ENCODE measurements around the gene ITPR3. TPM values are rescaled to one million over a fixed set of nuclear protein-coding genes. Genes with fewer than 3 reads are reported as not detected.
A peak's percentile ranks its signal among the peaks of the same experiment; 100 is the strongest.

Gene ITPR3
- total and polyA plus RNA-seq, 2 of the 13 experiments (the other 11 are each of a cell fraction or from before 2014, with no cell fraction given), result 3.8 to 21.4 TPM

DNA sequence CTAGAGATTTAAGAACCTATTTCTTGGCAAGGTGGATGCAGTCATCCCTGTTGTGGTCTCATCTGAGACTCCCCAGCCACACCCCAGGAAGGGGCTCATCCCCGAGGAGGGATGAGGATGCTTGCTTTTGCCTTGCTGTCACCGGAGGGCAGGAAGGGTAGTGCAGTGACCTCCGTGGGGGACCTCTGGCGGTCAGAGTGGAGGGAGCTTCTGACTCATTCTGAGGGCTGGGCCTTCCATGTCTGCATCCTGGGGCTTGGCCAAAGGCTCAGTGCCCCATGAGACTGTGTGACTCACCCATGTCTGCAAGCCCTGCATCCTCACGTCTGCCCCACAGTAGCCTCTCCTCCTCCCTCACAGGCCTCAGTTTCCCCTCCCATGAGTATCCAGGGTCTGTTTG lies 51.7 kb downstream of the ITPR3 start (continued):
- TF ChIP-seq IKZF1 (IDR thresholded peaks at IDR 0.05) (no peak), TBX3 (IDR thresholded peaks at IDR 0.05; ENCODE audit: borderline replicate concordance) (no peak), PLRG1 (conservative IDR thresholded peaks at IDR 0.05) (no peak), ZNF256 (CRISPR knock-in tag; conservative IDR thresholded peaks at IDR 0.05) (no peak), REL (CRISPR knock-in tag; conservative IDR thresholded peaks at IDR 0.05) (no peak), THAP11 (CRISPR knock-in tag; IDR thresholded peaks at IDR 0.05) (peak; percentile 24; the same call in 1 of the 2 replicates), KDM4B (CRISPR knock-in tag; IDR thresholded peaks at IDR 0.05) (no peak), ZNF614 (CRISPR knock-in tag; IDR thresholded peaks at IDR 0.05; ENCODE audit: borderline replicate concordance) (no peak), MLLT10 (CRISPR knock-in tag; IDR thresholded peaks at IDR 0.05) (no peak), PITX1 (CRISPR knock-in tag; IDR thresholded peaks at IDR 0.05) (no peak), ZNF337 (CRISPR knock-in tag; IDR thresholded peaks at IDR 0.05; ENCODE audit: borderline replicate concordance, low read depth) (no peak), ZNF598 (CRISPR knock-in tag; IDR thresholded peaks at IDR 0.05; ENCODE audit: borderline replicate concordance) (0 out of 2 replicates have a peak, but pooled peaks have one; percentile 42), MTF1 (CRISPR knock-in tag; IDR thresholded peaks at IDR 0.05) (no peak), SAP130 (CRISPR knock-in tag; IDR thresholded peaks at IDR 0.05; ENCODE audit: low read depth) (0 out of 2 replicates have a peak, but pooled peaks have one; percentile 24)
- TF ChIP-seq, protein P1, sequence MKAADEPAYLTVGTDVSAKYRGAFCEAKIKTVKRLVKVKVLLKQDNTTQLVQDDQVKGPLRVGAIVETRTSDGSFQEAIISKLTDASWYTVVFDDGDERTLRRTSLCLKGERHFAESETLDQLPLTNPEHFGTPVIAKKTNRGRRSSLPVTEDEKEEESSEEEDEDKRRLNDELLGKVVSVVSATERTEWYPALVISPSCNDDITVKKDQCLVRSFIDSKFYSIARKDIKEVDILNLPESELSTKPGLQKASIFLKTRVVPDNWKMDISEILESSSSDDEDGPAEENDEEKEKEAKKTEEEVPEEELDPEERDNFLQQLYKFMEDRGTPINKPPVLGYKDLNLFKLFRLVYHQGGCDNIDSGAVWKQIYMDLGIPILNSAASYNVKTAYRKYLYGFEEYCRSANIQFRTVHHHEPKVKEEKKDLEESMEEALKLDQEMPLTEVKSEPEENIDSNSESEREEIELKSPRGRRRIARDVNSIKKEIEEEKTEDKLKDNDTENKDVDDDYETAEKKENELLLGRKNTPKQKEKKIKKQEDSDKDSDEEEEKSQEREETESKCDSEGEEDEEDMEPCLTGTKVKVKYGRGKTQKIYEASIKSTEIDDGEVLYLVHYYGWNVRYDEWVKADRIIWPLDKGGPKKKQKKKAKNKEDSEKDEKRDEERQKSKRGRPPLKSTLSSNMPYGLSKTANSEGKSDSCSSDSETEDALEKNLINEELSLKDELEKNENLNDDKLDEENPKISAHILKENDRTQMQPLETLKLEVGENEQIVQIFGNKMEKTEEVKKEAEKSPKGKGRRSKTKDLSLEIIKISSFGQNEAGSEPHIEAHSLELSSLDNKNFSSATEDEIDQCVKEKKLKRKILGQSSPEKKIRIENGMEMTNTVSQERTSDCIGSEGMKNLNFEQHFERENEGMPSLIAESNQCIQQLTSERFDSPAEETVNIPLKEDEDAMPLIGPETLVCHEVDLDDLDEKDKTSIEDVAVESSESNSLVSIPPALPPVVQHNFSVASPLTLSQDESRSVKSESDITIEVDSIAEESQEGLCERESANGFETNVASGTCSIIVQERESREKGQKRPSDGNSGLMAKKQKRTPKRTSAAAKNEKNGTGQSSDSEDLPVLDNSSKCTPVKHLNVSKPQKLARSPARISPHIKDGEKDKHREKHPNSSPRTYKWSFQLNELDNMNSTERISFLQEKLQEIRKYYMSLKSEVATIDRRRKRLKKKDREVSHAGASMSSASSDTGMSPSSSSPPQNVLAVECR (CRISPR knock-in tag; IDR thresholded peaks at IDR 0.05; ENCODE audit: borderline replicate concordance), result no peak
- TF ChIP-seq, protein P2, sequence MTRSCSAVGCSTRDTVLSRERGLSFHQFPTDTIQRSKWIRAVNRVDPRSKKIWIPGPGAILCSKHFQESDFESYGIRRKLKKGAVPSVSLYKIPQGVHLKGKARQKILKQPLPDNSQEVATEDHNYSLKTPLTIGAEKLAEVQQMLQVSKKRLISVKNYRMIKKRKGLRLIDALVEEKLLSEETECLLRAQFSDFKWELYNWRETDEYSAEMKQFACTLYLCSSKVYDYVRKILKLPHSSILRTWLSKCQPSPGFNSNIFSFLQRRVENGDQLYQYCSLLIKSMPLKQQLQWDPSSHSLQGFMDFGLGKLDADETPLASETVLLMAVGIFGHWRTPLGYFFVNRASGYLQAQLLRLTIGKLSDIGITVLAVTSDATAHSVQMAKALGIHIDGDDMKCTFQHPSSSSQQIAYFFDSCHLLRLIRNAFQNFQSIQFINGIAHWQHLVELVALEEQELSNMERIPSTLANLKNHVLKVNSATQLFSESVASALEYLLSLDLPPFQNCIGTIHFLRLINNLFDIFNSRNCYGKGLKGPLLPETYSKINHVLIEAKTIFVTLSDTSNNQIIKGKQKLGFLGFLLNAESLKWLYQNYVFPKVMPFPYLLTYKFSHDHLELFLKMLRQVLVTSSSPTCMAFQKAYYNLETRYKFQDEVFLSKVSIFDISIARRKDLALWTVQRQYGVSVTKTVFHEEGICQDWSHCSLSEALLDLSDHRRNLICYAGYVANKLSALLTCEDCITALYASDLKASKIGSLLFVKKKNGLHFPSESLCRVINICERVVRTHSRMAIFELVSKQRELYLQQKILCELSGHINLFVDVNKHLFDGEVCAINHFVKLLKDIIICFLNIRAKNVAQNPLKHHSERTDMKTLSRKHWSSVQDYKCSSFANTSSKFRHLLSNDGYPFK (CRISPR knock-in tag; IDR thresholded peaks at IDR 0.05; ENCODE audit: borderline replicate concordance), result 0 out of 2 replicates have a peak, but pooled peaks have one; percentile 36
- TF ChIP-seq, protein P3, sequence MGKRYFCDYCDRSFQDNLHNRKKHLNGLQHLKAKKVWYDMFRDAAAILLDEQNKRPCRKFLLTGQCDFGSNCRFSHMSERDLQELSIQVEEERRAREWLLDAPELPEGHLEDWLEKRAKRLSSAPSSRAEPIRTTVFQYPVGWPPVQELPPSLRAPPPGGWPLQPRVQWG (CRISPR knock-in tag; IDR thresholded peaks at IDR 0.05; ENCODE audit: borderline replicate concordance, low read depth), result no peak
- TF ChIP-seq, protein P4, sequence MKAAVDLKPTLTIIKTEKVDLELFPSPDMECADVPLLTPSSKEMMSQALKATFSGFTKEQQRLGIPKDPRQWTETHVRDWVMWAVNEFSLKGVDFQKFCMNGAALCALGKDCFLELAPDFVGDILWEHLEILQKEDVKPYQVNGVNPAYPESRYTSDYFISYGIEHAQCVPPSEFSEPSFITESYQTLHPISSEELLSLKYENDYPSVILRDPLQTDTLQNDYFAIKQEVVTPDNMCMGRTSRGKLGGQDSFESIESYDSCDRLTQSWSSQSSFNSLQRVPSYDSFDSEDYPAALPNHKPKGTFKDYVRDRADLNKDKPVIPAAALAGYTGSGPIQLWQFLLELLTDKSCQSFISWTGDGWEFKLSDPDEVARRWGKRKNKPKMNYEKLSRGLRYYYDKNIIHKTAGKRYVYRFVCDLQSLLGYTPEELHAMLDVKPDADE (CRISPR knock-in tag; IDR thresholded peaks at IDR 0.05), result no peak
- TF ChIP-seq, protein P5, sequence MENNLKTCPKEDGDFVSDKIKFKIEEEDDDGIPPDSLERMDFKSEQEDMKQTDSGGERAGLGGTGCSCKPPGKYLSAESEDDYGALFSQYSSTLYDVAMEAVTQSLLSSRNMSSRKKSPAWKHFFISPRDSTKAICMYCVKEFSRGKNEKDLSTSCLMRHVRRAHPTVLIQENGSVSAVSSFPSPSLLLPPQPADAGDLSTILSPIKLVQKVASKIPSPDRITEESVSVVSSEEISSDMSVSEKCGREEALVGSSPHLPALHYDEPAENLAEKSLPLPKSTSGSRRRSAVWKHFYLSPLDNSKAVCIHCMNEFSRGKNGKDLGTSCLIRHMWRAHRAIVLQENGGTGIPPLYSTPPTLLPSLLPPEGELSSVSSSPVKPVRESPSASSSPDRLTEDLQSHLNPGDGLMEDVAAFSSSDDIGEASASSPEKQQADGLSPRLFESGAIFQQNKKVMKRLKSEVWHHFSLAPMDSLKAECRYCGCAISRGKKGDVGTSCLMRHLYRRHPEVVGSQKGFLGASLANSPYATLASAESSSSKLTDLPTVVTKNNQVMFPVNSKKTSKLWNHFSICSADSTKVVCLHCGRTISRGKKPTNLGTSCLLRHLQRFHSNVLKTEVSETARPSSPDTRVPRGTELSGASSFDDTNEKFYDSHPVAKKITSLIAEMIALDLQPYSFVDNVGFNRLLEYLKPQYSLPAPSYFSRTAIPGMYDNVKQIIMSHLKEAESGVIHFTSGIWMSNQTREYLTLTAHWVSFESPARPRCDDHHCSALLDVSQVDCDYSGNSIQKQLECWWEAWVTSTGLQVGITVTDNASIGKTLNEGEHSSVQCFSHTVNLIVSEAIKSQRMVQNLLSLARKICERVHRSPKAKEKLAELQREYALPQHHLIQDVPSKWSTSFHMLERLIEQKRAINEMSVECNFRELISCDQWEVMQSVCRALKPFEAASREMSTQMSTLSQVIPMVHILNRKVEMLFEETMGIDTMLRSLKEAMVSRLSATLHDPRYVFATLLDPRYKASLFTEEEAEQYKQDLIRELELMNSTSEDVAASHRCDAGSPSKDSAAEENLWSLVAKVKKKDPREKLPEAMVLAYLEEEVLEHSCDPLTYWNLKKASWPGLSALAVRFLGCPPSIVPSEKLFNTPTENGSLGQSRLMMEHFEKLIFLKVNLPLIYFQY (CRISPR knock-in tag; IDR thresholded peaks at IDR 0.05; ENCODE audit: borderline replicate concordance), result no peak

All from HepG2 (cell line).